GM12878 (cell line): ENCODE measurements around the gene EYA2. TPM values are rescaled to one million over a fixed set of nuclear protein-coding genes. Genes with fewer than 3 reads are reported as not detected.

Source experiments
- ATAC-seq: fragments of 200-7000 bp; cut with Tn5 transposase; 3 replicates; pipeline ENCODE4 v1.9.1; 2020; ENCODE audit warnings: mild to moderate bottlenecking, moderate library complexity
- BruUV-seq: library from RNA; stranded (reverse); fragments of 400-500 nt; replicated peaks from 2 replicates; lab custom pipeline; 2021; lab: Mats Ljungman, UMichigan
- CTCF ChIA-PET: fragments of 300-600 bp; sonication (Branson Sonifier 250); formaldehyde crosslinking; extraction: SDS; loops from one replicate; lab custom pipeline; 2021; ENCODE audit warnings: inconsistent platforms; lab: Yijun Ruan, JAX
- POLR2A ChIA-PET: fragments of 350-600 bp; formaldehyde crosslinking; extraction: SDS; loops from one replicate; lab custom pipeline; 2021; ENCODE audit warnings: inconsistent platforms; lab: Charles Lee
- RAD21 ChIA-PET: fragments of 300-600 bp; sonication (Branson Sonifier 250); formaldehyde crosslinking; loops from one replicate; lab custom pipeline; 2023; ENCODE audit warnings: antibody characterized with exemption; ENCODE audit not compliant: unreplicated experiment; lab: Charles Lee
- SMC1A ChIA-PET: fragments of 300-600 bp; sonication (Branson Sonifier 250); formaldehyde crosslinking; loops from one replicate; lab custom pipeline; 2023; ENCODE audit not compliant: unreplicated experiment, uncharacterized antibody; lab: Charles Lee
- DNase-seq: peaks from one replicate; pipeline ENCODE4 v3.0.0-alpha.2; 2011; ENCODE audit warnings: low read depth, low spot score
- FAIRE-seq: peaks from 3 replicates; lab custom pipeline; 2011; peaks lifted over from hg19 to GRCh38; lab: Jason Lieb, UNC
- H2AFZ ChIP-seq: 2 replicates; pipeline ENCODE4 v1.6.0; 2011; ENCODE audit warnings: low read depth, low read length, control low read depth; ENCODE audit not compliant: control insufficient read depth
- H3K27ac ChIP-seq: 2 replicates; pipeline ENCODE4 v1.5.1; 2011; ENCODE audit warnings: control low read depth; ENCODE audit not compliant: control insufficient read depth, insufficient read depth
- H3K27me3 ChIP-seq, 2 experiments: replicated peaks in 1 of 2; 2 replicates each; pipeline versions ENCODE4 v1.6.0 to v1.6.1; 2011; ENCODE audit warnings: low read length in 1 of 2; ENCODE audit not compliant: control insufficient read depth in 2 of 2, insufficient read depth in 2 of 2
- H3K36me3 ChIP-seq, 2 experiments: 2 replicates each; pipeline ENCODE4 v1.5.1; 2011; ENCODE audit warnings: low read length in 1 of 2; ENCODE audit not compliant: control insufficient read depth in 2 of 2, insufficient read depth in 2 of 2
- H3K4me1 ChIP-seq: 2 replicates; pipeline ENCODE4 v1.6.1; 2011; ENCODE audit warnings: mild to moderate bottlenecking, low read length, moderate library complexity, mixed read lengths; ENCODE audit not compliant: control insufficient read depth, insufficient read depth
- H3K4me2 ChIP-seq: 2 replicates; pipeline ENCODE4 v1.6.0; 2011; ENCODE audit warnings: control low read depth; ENCODE audit not compliant: control insufficient read depth, insufficient read depth
- H3K4me3 ChIP-seq: fragments of 200-600 bp; sonication (generic); 2 replicates; pipeline ENCODE4 v1.5.1; 2016
- H3K79me2 ChIP-seq: 2 replicates; pipeline ENCODE4 v1.6.0; 2011; ENCODE audit warnings: low read length; ENCODE audit not compliant: control insufficient read depth, insufficient read depth
- H3K9ac ChIP-seq: 2 replicates; pipeline ENCODE4 v1.8.0; 2011; ENCODE audit warnings: low read length, control low read depth, mixed read lengths; ENCODE audit not compliant: control insufficient read depth, insufficient read depth
- H3K9me3 ChIP-seq: replicated peaks from 3 replicates; pipeline ENCODE4 v1.5.1; 2011; ENCODE audit warnings: mild to moderate bottlenecking, low read length; ENCODE audit not compliant: control insufficient read depth, insufficient read depth
- H4K20me1 ChIP-seq: 2 replicates; pipeline ENCODE4 v1.6.0; 2011; ENCODE audit not compliant: control insufficient read depth, insufficient read depth
- CBX5 ChIP-seq: sonication (generic); IDR thresholded peaks from 2 replicates; pipeline ENCODE4 v1.6.1; 2016; ENCODE audit warnings: low read depth, moderate library complexity, mild to moderate bottlenecking, inconsistent platforms
- CHD4 ChIP-seq: fragments of 200-600 bp; sonication (generic); IDR thresholded peaks from 2 replicates; pipeline ENCODE4 v1.6.1; 2016; ENCODE audit warnings: mild to moderate bottlenecking
- CUX1 ChIP-seq: IDR thresholded peaks from 2 replicates; pipeline ENCODE4 v1.6.1; 2012; ENCODE audit warnings: improper control_type of control experiment, low read depth, low read length; ENCODE audit not compliant: insufficient replicate concordance
- EGR1 ChIP-seq, 2 experiments: IDR thresholded peaks; 1 replicate in 1 of 2; 2 replicates in 1 of 2; pipeline ENCODE4 v1.6.1; 2011 to 2012; ENCODE audit warnings: low read depth in 2 of 2, low read length in 2 of 2, borderline replicate concordance in 1 of 2, mild to moderate bottlenecking in 1 of 2, moderate library complexity in 1 of 2
- HSF1 ChIP-seq: fragments of 150-350 bp; IDR thresholded peaks from 2 replicates; pipeline ENCODE4 v1.6.1; 2014; ENCODE audit warnings: mild to moderate bottlenecking, low read depth, low read length
- IRF3 ChIP-seq: fragments of 450-650 bp; IDR thresholded peaks from 2 replicates; pipeline ENCODE4 v1.6.1; 2014; ENCODE audit warnings: mild to moderate bottlenecking
- JUNB ChIP-seq: IDR thresholded peaks from 2 replicates; pipeline ENCODE4 v1.6.1; 2016; ENCODE audit warnings: antibody characterized with exemption, mild to moderate bottlenecking
- MEF2A ChIP-seq: IDR thresholded peaks from 2 replicates; pipeline ENCODE4 v1.6.1; 2011; ENCODE audit warnings: low read depth, mild to moderate bottlenecking, low read length, moderate library complexity; ENCODE audit not compliant: insufficient read depth
- MEF2B ChIP-seq: fragments of 450-650 bp; IDR thresholded peaks from 2 replicates; pipeline ENCODE4 v1.6.1; 2018; ENCODE audit warnings: mild to moderate bottlenecking, moderate library complexity; ENCODE audit not compliant: partially characterized antibody, poor library complexity, severe bottlenecking
- NFXL1 ChIP-seq: fragments of 450-650 bp; IDR thresholded peaks from 2 replicates; pipeline ENCODE4 v1.6.1; 2017; ENCODE audit warnings: antibody characterized with exemption, mild to moderate bottlenecking, borderline replicate concordance
- RELB ChIP-seq: fragments of 450-650 bp; IDR thresholded peaks from 2 replicates; pipeline ENCODE4 v1.6.1; 2017; ENCODE audit warnings: low read depth, mild to moderate bottlenecking, moderate library complexity
- SMAD5 ChIP-seq: IDR thresholded peaks from 2 replicates; pipeline ENCODE4 v1.6.1; 2016; ENCODE audit warnings: antibody characterized with exemption, low read depth
- SP1 ChIP-seq: IDR thresholded peaks from one replicate; pipeline ENCODE4 v1.6.1; 2011; ENCODE audit warnings: low read depth, low read length
- STAT3 ChIP-seq: IDR thresholded peaks from 2 replicates; pipeline ENCODE4 v1.6.1; 2011; ENCODE audit warnings: low read depth, low read length, improper control_type of control experiment
- WGBS: methylation state at CpG from one replicate; pipeline ENCODE4 v1.1.6; 2016; ENCODE audit warnings: low lambda C conversion rate; ENCODE audit not compliant: insufficient replicate concordance, insufficient coverage; ENCODE audit errors: missing lambda C conversion rate; 5-methylcytosine and 5-hydroxymethylcytosine counted together
- in situ Hi-C: fragments of 300-500 bp; cut with MboI; formaldehyde crosslinking; loops from 9 replicates; pipeline ENCODE4 v1.14.3; 2018; ENCODE audit warnings: mixed read lengths
- intact Hi-C: fragments of 100-400 bp; cut with micrococcal nuclease; formaldehyde crosslinking; loops from one replicate; pipeline ENCODE4 v1.14.2; 2022; ENCODE audit not compliant: unreplicated experiment
- polyA plus RNA-seq, 11 experiments: library from polyadenylated mRNA; depleted of rRNA in 4 of 11; unstranded in 6 of 11; stranded (reverse) in 5 of 11; fragments of >200 nt; fragmentation: Nextera tagmentation in 4 of 11; fragmentation: Illumina TruSeq in 1 of 11; extraction: Ambion mirVana in 4 of 11; extraction: Trizol in 1 of 11; gene quantifications; 1 replicate in 1 of 11; 2 replicates in 10 of 11; pipeline versions ENCODE4 v1.2.1 to v1.2.3, GENCODE V29; 2011 to 2016; ENCODE audit warnings: inconsistent platforms in 2 of 11, missing spikeins in 2 of 11, low read depth in 1 of 11
- total RNA-seq, 4 experiments: library from RNA; depleted of rRNA in 3 of 4; stranded (reverse); fragments of >200 nt in 3 of 4; fragmentation: Illumina TruSeq in 1 of 4; extraction: Trizol in 1 of 4; gene quantifications; 2 replicates each; pipeline versions ENCODE4 v1.2.1 to v1.2.3, GENCODE V29; 2013 to 2021

Gene EYA2
- total and polyA plus RNA-seq, 10 of the 15 experiments (the other 5 are each of a cell fraction or from before 2014, with no cell fraction given), result 0.20 TPM; not detected in 9

DNA sequence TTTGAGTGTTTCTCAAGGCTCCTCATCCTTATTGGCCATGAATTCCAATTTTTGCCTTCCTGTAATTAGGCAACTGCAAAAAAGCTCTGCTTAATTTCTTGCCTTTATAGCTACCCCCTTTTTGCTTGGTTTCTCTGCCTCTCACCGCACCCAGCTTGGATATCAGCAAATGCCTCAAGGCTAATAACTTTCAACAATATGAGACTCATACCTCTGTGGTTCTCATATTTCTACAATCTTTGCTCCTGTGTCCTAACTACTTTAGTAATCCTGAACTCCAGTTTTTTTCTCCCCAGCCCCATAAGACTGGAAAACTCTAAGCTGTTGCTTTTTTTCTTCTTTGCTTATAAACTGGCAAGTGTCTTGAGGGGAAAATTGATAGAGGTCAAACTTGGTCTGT lies 88.8 kb downstream of the EYA2 start (continued):
- TF ChIP-seq CUX1 (no peak), JUNB (no peak), HSF1 (no peak), CHD4 (no peak)

GRCh38 chr20:46984405-46984804 lies 89.8 kb downstream of the EYA2 start:
- TF ChIP-seq RELB (no peak), STAT3 (no peak), MEF2A (no peak), SMAD5 (no peak), IRF3 (no peak), SP1 (no peak), CBX5 (no peak), EGR1 (IDR thresholded peaks at IDR 0.05; ENCODE audit: borderline replicate concordance in 1 of 2, low read depth in 2 of 2, low read length in 2 of 2) (no peak), NFXL1 (no peak), MEF2B (no peak)
- no peak overlapping the region for H3K4me3 ChIP-seq
- no peak overlapping the region for H3K9ac ChIP-seq
- RAD21 ChIA-PET, result no interaction called here
- no peak overlapping the region for H2AFZ ChIP-seq
- ATAC-seq (no peak), FAIRE-seq (no peak), DNase-seq (no peak)
- no peaks in the 10 kb centered on the region for H4K20me1 ChIP-seq
- no peaks in the 10 kb centered on the region; the same call in 2 of the 3 replicates for H3K9me3 ChIP-seq
- SMC1A ChIA-PET, result no interaction called here
- 36% methylated on average over 1 of the region's 1 CpG for WGBS
- CTCF ChIA-PET, result no interaction called here
- intact Hi-C loops, result no loop called here
- H3K4me1 ChIP-seq, result no peaks in the 10 kb centered on the region
- in situ Hi-C loops, result no loop called here
- no peaks in the 10 kb centered on the region for H3K27me3 ChIP-seq
- no TSS peak for BruUV-seq
- H3K27ac ChIP-seq, result no peak overlapping the region
- H3K79me2 ChIP-seq, result no peaks in the 10 kb centered on the region
- no peak overlapping the region for H3K4me2 ChIP-seq
- POLR2A ChIA-PET, result no interaction called here
- no peaks in the 10 kb centered on the region for H3K36me3 ChIP-seq
